Naive B cell (primary cell): Measurements from ENCODE around the gene ATIC. TPM values are rescaled to one million over a fixed set of nuclear protein-coding genes. Genes with fewer than 3 reads are reported as not detected.
A peak's percentile ranks its signal among the peaks of the same experiment; 100 is the strongest.

Experiments
- ATAC-seq, 2 donors: fragments of 150-1000 bp; cut with Tn5 transposase; 2 replicates each; pipeline ENCODE4 v1.10.0; 2021; ENCODE audit warnings: low read depth in 2 of 2, mild to moderate bottlenecking in 2 of 2, moderate library complexity in 2 of 2
- DNase-seq: peaks from one replicate; pipeline ENCODE4 v3.0.0; 2022
- H3K27ac Mint-ChIP-seq, 6 donors: one replicate each; pipeline ENCODE4 v1.8.0; 2020 to 2022; ENCODE audit warnings: mild to moderate bottlenecking in 6 of 6, mixed read lengths in 6 of 6, moderate library complexity in 5 of 6, inconsistent platforms in 2 of 6
- H3K27me3 Mint-ChIP-seq, 3 donors: one replicate each; pipeline ENCODE4 v1.8.0; 2021 to 2022; ENCODE audit warnings: mixed read lengths in 3 of 3, mild to moderate bottlenecking in 1 of 3
- H3K36me3 Mint-ChIP-seq, 2 donors: one replicate each; pipeline ENCODE4 v1.8.0; 2020 to 2022; ENCODE audit warnings: mixed read lengths in 2 of 2, inconsistent platforms in 1 of 2, mild to moderate bottlenecking in 1 of 2
- H3K4me1 Mint-ChIP-seq, 3 donors: one replicate each; pipeline ENCODE4 v1.8.0; 2020 to 2022; ENCODE audit warnings: mixed read lengths in 3 of 3, inconsistent platforms in 1 of 3, mild to moderate bottlenecking in 1 of 3, moderate library complexity in 1 of 3
- H3K4me3 Mint-ChIP-seq, 8 donors: one replicate each; pipeline ENCODE4 v1.8.0; 2020 to 2022; ENCODE audit warnings: mild to moderate bottlenecking in 8 of 8, mixed read lengths in 8 of 8, moderate library complexity in 8 of 8, inconsistent platforms in 2 of 8
- H3K9me3 Mint-ChIP-seq, 7 donors: one replicate each; pipeline ENCODE4 v1.8.0; 2020 to 2022; ENCODE audit warnings: mixed read lengths in 7 of 7, mild to moderate bottlenecking in 5 of 7, inconsistent platforms in 2 of 7, moderate library complexity in 1 of 7
- polyA plus RNA-seq, 6 donors: library from polyadenylated mRNA; unstranded; fragments of 300-500 nt; fragmentation: Illumina TruSeq; gene quantifications; one replicate each; pipeline ENCODE4 v1.2.3, GENCODE V29; 2021; ENCODE audit warnings: low read depth in 6 of 6

ATIC gene
- polyA plus RNA-seq, 6 donors from 2014 or later, result 103 to 161 (median 141) TPM

DNA sequence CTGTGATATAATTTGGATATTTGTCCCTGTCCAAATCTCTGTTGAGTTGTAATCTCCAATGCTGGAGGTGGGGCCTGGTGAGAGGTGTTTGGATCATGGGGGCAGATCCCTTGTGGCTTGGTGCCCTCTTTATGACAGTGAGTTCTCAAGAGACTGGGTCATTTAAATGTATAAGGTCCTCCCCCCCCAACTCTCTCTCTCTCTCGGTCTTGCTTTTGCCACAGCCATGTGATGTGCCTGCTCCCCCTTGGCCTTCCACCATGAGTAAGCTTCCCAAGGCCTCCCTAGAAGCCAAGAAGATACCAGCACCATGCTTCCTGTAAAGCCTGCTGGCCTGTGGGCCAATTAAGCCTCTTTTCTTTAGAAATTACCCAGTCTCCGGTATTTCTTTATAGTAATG lies 65.4 kb downstream of the ATIC start:
- no peak overlapping the region for H3K4me3 Mint-ChIP-seq
- peak overlapping the region in 1 of 6 donors; percentile 38 for H3K27ac Mint-ChIP-seq
- no peaks in the 10 kb centered on the region for H3K36me3 Mint-ChIP-seq
- no peak for ATAC-seq
- H3K27me3 Mint-ChIP-seq, result no peaks in the 10 kb centered on the region
- H3K9me3 Mint-ChIP-seq, result peaks cover 0 to 8% (median 0%) of the 10 kb centered on the region in 7 donors
- no peak for DNase-seq
- H3K4me1 Mint-ChIP-seq, result no peaks in the 10 kb centered on the region

GRCh38 chr2:215378045-215378444 lies 66.2 kb downstream of the ATIC start:
- H3K27ac Mint-ChIP-seq, result no peak overlapping the region
- H3K36me3 Mint-ChIP-seq, result no peaks in the 10 kb centered on the region
- H3K4me3 Mint-ChIP-seq, result no peak overlapping the region
- ATAC-seq (no peak), DNase-seq (no peak)
- H3K4me1 Mint-ChIP-seq, result no peaks in the 10 kb centered on the region
- peaks cover 0 to 8% (median 0%) of the 10 kb centered on the region in 7 donors for H3K9me3 Mint-ChIP-seq
- H3K27me3 Mint-ChIP-seq, result no peaks in the 10 kb centered on the region

- Mint-ChIP-seq H3K4me3 (no peak overlapping the region), H3K4me1 (no peaks in the 10 kb centered on the region), H3K9me3 (peaks cover 0 to 6% (median 0%) of the 10 kb centered on the region in 7 donors), H3K36me3 (no peaks in the 10 kb centered on the region), H3K27ac (no peak overlapping the region), H3K27me3 (no peaks in the 10 kb centered on the region)
- ATAC-seq (no peak), DNase-seq (no peak)
Observed at GRCh38 chr2:215379039-215379438, 67.2 kb downstream of the ATIC start.

DNA sequence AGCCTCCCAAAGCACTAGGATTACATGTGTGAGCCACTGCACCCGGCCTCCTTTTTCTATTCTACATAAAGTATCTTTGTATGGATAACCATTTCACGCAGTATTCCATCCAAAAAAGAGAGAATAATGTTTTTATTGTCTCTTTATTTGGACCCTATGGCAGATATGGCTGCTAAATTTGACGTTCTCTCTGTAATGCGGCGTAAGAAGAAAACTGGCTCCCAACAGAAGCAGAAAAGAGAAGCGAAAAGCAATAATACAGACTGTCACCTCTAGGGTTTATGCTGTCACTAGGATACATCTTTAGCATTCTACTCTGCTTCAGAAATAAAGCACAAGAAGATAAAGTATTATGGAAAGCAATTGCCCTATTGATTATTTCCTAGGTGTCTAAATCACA lies 68.1 kb downstream of the ATIC start:
- no peaks in the 10 kb centered on the region for H3K4me1 Mint-ChIP-seq
- no peaks in the 10 kb centered on the region for H3K36me3 Mint-ChIP-seq
- H3K4me3 Mint-ChIP-seq, result no peak overlapping the region
- no peaks in the 10 kb centered on the region for H3K27me3 Mint-ChIP-seq
- H3K27ac Mint-ChIP-seq, result no peak overlapping the region
- no peaks in the 10 kb centered on the region for H3K9me3 Mint-ChIP-seq
- ATAC-seq (no peak), DNase-seq (no peak)

DNA sequence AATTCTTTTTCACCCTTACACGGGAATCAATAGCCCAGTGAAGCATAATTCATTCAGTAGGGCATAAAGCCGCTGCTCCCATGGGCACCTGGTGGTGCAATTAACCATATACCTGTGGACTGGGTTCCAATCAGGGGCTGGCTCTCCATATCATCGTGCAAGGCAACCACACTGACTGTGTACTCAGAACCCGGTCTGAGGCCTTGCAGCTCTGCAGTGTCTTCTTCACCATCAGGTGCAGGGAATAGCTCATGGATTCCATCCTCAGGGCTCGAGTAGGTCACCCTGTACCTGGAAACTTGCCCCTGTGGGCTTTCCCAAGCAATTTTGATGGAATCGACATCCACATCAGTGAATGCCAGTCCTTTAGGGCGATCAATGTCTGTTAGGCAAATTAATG lies 68.8 kb downstream of the ATIC start:
- Mint-ChIP-seq H3K27me3 (no peaks in the 10 kb centered on the region), H3K4me1 (no peaks in the 10 kb centered on the region), H3K4me3 (no peak overlapping the region), H3K36me3 (no peaks in the 10 kb centered on the region), H3K9me3 (no peaks in the 10 kb centered on the region), H3K27ac (peak overlapping the region in 1 of 6 donors; percentile 45)
- ATAC-seq (no peak), DNase-seq (no peak)

DNA sequence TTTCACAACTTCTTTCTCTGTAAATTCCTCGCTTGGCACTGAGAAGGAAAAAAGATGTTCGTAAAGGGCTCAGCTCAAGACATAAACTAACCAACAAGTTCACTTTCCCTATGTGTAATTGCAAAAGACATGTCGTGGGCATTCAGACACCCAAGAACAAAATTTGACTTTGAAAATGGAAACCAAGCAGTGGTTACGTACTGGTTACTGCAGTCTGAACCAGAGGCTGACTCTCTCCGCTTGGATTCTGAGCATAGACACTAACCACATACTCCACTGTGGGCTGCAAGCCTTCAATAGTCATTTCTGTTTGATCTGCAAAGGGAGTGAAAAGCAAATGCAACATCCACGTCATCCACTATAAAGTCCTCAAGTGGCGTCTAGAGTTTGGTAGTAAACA lies 70.2 kb downstream of the ATIC start:
- no peak for ATAC-seq
- no peaks in the 10 kb centered on the region for H3K4me1 Mint-ChIP-seq

GRCh38 chr2:215382480-215382879 lies 70.6 kb downstream of the ATIC start:
- Mint-ChIP-seq H3K9me3 (no peaks in the 10 kb centered on the region), H3K27ac (no peak overlapping the region), H3K27me3 (no peaks in the 10 kb centered on the region), H3K4me1 (no peaks in the 10 kb centered on the region), H3K36me3 (no peaks in the 10 kb centered on the region), H3K4me3 (no peak overlapping the region)
- DNase-seq (no peak), ATAC-seq (no peak)

More for the DNA sequence above, 70.2 kb downstream of the ATIC start:
- Mint-ChIP-seq H3K36me3 (no peaks in the 10 kb centered on the region), H3K4me3 (no peak overlapping the region), H3K27me3 (no peaks in the 10 kb centered on the region), H3K9me3 (no peaks in the 10 kb centered on the region), H3K27ac (no peak overlapping the region)
- DNase-seq, result no peak

GRCh38 chr2:215383652-215384279 lies 71.9 kb downstream of the ATIC start:
- no peaks in the 10 kb centered on the region for H3K9me3 Mint-ChIP-seq
- H3K27me3 Mint-ChIP-seq, result no peaks in the 10 kb centered on the region
- H3K27ac Mint-ChIP-seq, result no peak overlapping the region
- H3K4me1 Mint-ChIP-seq, result no peaks in the 10 kb centered on the region
- no peak overlapping the region for H3K4me3 Mint-ChIP-seq
- ATAC-seq (no peak), DNase-seq (no peak)
- no peaks in the 10 kb centered on the region for H3K36me3 Mint-ChIP-seq

DNA sequence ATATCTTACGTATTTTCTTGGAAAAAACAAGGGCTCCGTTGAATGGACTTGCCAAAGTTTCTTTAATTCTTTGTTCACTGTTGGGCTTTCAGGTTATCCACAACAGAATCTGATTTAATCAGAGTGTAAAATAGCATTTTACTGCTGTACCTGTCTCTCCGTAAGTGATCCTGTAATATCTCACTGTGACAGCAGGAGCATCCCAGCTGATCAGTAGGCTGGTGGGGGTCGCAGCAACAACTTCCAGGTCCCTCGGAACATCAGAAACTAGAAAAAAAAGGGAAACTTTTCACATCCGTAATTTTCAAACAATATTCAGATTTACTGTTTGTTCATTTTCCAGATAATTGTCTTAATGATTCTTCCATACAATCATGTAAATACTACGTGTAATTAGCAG lies 72.9 kb downstream of the ATIC start:
- Mint-ChIP-seq H3K4me3 (no peak overlapping the region), H3K27ac (no peak overlapping the region), H3K27me3 (no peaks in the 10 kb centered on the region), H3K36me3 (no peaks in the 10 kb centered on the region), H3K4me1 (no peaks in the 10 kb centered on the region), H3K9me3 (no peaks in the 10 kb centered on the region)
- ATAC-seq (no peak), DNase-seq (no peak)

DNA sequence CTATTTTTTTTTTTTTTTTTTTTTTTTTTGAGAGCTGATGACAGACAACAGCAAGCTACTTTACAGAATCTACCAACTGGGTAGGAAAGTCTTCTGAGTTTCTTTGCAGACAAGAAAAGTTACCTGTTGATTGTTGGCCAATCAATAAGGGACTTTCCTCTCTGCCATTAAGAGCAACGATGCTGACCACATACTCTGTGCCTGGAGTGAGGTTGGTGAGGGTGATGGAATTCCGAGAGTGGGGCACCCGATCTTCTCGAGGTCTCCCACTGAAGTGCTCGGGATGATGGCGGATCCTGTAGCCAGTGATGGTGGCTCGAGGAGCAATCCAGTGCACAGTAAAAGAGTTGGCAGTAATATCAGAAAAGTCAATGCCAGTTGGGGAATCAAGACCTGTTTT lies 74.7 kb downstream of the ATIC start:
- ATAC-seq, result no peak
- Mint-ChIP-seq H3K4me1 (peaks cover 0 to 7% (median 2%) of the 10 kb centered on the region in 3 donors), H3K4me3 (no peak overlapping the region)

DNA sequence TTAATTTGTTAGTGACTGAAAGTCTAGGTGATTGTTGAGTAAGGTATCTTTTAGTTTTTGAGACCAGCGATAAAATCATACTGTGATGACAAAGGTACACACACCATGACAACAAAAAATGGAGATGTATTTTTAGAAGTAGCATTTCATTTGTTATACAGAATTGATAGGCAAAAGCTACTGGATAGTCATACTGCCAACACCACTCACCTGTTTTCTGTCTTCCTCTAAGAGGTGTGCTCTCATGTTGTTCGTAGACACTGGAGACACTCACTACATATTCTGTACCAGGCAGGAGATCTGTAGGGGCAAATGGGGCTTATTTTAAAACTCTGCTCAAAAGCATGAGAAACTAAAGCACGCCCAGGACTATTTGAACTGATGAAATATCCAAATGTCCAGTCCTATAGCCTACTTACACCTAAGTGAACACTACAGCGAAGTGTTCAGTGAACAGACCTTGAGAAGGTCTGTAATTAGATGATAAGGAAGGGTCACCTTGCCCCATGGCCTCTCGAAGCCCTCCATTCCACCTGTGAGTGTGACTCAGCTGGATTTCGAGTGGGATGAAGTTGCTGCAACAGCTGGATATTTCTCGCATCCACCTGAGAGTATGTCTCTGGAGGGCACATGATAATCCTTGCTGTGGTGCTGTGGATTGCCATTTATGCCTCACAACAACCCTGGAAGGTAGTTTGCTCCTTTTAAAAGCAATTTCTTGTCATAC lies 76.3 kb downstream of the ATIC start:
- DNase-seq (no peak), ATAC-seq (no peak)
- H3K4me3 Mint-ChIP-seq, result no peak overlapping the region
- H3K9me3 Mint-ChIP-seq, result no peaks in the 10 kb centered on the region
- no peaks in the 10 kb centered on the region for H3K36me3 Mint-ChIP-seq
- H3K27me3 Mint-ChIP-seq, result no peaks in the 10 kb centered on the region
- no peak overlapping the region for H3K27ac Mint-ChIP-seq
- peaks cover 0 to 9% (median 2%) of the 10 kb centered on the region in 3 donors for H3K4me1 Mint-ChIP-seq

More for the DNA sequence above, 74.7 kb downstream of the ATIC start:
- no peaks in the 10 kb centered on the region for H3K27me3 Mint-ChIP-seq
- H3K9me3 Mint-ChIP-seq, result no peaks in the 10 kb centered on the region
- H3K36me3 Mint-ChIP-seq, result no peaks in the 10 kb centered on the region
- DNase-seq, result no peak
- H3K27ac Mint-ChIP-seq, result no peak overlapping the region

DNA sequence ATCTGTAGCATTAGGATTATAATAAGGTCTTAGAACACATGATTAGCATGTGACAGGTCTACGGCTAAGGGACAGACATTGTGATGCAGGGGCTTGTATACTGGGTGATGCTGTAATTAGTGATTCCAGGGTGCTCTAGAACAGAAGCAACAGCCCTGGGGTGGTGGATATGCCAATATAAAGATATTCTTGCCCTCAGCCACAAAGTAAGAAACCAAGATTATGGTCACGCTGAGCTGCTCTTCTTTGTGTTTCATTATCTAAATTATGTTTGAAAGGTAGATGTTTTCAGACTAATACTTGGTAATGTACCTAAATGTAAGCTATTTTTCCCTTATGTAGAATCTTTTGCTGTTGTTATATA lies 78.7 kb downstream of the ATIC start:
- no peak for ATAC-seq
- no peak for DNase-seq
- peaks cover 0 to 9% (median 2%) of the 10 kb centered on the region in 3 donors for H3K4me1 Mint-ChIP-seq
- no peaks in the 10 kb centered on the region for H3K9me3 Mint-ChIP-seq
- H3K27ac Mint-ChIP-seq, result no peak overlapping the region
- H3K4me3 Mint-ChIP-seq, result no peak overlapping the region
- H3K36me3 Mint-ChIP-seq, result no peaks in the 10 kb centered on the region
- H3K27me3 Mint-ChIP-seq, result peaks cover 0 to 5% (median 0%) of the 10 kb centered on the region in 3 donors

- ATAC-seq (no peak), DNase-seq (no peak)
- peak overlapping the region in 1 of 6 donors; percentile 48 for H3K27ac Mint-ChIP-seq
- H3K4me3 Mint-ChIP-seq, result peak overlapping the region in 1 of 8 donors; percentile 8
- no peaks in the 10 kb centered on the region for H3K36me3 Mint-ChIP-seq
- no peaks in the 10 kb centered on the region for H3K9me3 Mint-ChIP-seq
- H3K27me3 Mint-ChIP-seq, result peaks cover 0 to 7% (median 0%) of the 10 kb centered on the region in 3 donors
- peaks cover 0 to 9% (median 2%) of the 10 kb centered on the region in 3 donors for H3K4me1 Mint-ChIP-seq
Observed at GRCh38 chr2:215391531-215391930, 79.7 kb downstream of the ATIC start.

GRCh38 chr2:215392164-215392563 lies 80.3 kb downstream of the ATIC start:
- H3K27ac Mint-ChIP-seq, result no peak overlapping the region
- no peaks in the 10 kb centered on the region for H3K9me3 Mint-ChIP-seq
- ATAC-seq, result no peak
- H3K27me3 Mint-ChIP-seq, result peaks cover 0 to 7% (median 0%) of the 10 kb centered on the region in 3 donors
- peaks cover 0 to 9% (median 2%) of the 10 kb centered on the region in 3 donors for H3K4me1 Mint-ChIP-seq
- no peaks in the 10 kb centered on the region for H3K36me3 Mint-ChIP-seq
- no peak for DNase-seq
- no peak overlapping the region for H3K4me3 Mint-ChIP-seq
